ENCODE measurements around the gene DTYMK. TPM values are rescaled to one million over a fixed set of nuclear protein-coding genes. Genes with fewer than 3 reads are reported as not detected.

Gene DTYMK
- total RNA-seq, 1 experiment from 2014 or later: 93.0 TPM

- in situ Hi-C loops (cut with HindIII; ENCODE audit: low pct_unique_long_range_greater_than_20kb, low sequenced_read_pairs): no loop called here
- no peak for DNase-seq (ENCODE audit: low read depth)
These were observed 28.8 kb downstream of the DTYMK start for GRCh38 chr2:241657786-241658254.

- no peak for DNase-seq (ENCODE audit: low read depth)
- in situ Hi-C loops (cut with HindIII; ENCODE audit: low pct_unique_long_range_greater_than_20kb, low sequenced_read_pairs): no loop called here
These were observed 30.3 kb downstream of the DTYMK start for GRCh38 chr2:241656190-241656741.

GRCh38 chr2:241655516-241656189, 31.0 kb downstream of the DTYMK start:
- in situ Hi-C loops (cut with HindIII; ENCODE audit: low pct_unique_long_range_greater_than_20kb, low sequenced_read_pairs): no loop called here
- no peak for DNase-seq (ENCODE audit: low read depth)

DNA sequence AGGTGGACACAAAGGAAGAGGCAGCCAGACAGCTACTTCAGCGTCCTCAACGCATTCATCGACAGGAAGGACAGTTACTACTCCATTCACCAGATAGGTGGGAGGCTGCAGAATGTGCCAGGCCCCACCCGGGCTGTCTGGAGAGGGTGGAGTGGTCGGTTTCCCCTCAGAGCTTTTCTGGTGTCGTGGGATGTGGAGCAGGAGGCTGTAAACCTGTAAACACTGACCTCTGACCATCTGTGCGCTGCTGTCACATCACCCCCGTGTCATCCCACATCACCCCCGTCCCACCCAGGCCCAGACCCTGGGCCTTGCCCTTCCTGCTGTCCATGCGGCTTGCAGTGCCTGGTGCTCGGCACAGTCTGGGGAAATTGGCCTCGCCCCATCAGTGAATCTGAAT, 32.1 kb downstream of the DTYMK start:
- no peak for DNase-seq (ENCODE audit: low read depth)
- in situ Hi-C loops (cut with HindIII; ENCODE audit: low pct_unique_long_range_greater_than_20kb, low sequenced_read_pairs): no loop called here

- no peak for DNase-seq (ENCODE audit: low read depth)
- in situ Hi-C loops (cut with HindIII; ENCODE audit: low pct_unique_long_range_greater_than_20kb, low sequenced_read_pairs): no loop called here
These were observed 33.3 kb downstream of the DTYMK start for GRCh38 chr2:241653210-241653750.

DNA sequence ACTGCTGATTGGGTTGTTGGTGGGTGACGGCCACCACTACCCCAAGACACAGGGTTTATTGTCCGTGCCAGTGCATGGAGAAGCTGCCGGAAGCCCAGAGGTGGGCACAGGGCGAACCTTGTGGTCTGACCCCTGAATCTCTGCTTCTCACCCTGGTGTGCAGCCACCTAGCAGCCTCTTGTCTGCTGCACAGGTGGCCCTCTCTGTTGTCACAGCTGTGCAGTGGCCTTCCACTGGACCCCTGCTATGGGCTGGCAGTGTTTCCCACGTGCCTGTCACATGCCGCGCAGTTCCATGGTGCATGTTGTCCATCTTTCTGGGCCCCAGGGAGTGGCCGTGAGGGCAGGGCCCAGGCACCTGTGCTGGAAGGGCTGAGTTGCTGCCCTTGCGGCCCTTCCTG, 33.9 kb downstream of the DTYMK start:
- DNase-seq (ENCODE audit: low read depth): no peak
- in situ Hi-C loops (cut with HindIII; ENCODE audit: low pct_unique_long_range_greater_than_20kb, low sequenced_read_pairs): no loop called here

- in situ Hi-C loops (cut with HindIII; ENCODE audit: low pct_unique_long_range_greater_than_20kb, low sequenced_read_pairs): no loop called here
- no peak for DNase-seq (ENCODE audit: low read depth)
These were observed 34.5 kb downstream of the DTYMK start for GRCh38 chr2:241652142-241652541.

DNA sequence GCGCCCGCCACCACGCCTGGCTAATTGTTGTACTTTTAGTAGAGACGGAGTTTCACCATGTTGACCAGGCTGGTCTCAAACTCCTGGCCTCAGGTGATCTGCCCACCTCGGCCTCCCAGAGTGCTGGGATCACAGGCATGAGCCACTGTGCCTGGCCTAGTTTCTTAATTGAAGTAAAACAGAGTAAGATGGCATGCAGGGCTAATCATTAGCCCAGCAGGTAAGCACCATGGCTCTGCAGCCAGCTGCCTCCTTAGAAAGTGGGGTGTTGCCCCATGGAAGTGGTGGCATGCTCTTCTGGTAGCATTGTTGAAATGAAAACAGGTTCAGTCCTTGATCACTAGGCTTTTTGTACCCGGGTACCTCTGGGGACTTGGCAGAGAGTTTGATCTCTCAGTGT, 36.7 kb downstream of the DTYMK start:
- no peak for DNase-seq (ENCODE audit: low read depth)
- in situ Hi-C loops (cut with HindIII; ENCODE audit: low pct_unique_long_range_greater_than_20kb, low sequenced_read_pairs): no loop called here

DNA sequence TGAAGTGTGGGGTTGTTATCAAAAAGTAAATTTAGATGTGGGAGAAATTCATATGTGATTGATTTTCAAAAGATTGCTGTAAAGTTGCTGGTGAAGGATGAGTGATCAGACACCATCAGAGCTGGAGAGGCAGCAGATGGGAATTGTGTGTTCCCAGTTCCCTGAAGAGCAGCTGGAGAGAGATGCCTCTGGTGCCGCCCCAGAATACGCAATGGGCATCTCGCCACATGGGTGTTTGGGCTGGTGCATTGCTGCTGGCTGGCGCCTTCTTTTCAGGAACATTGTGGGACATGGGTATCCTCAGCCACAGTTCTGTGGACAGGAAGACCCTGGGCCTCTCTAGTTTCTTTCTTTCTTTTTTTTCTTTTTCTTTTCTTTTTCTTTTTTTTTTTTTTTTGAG, 37.2 kb downstream of the DTYMK start:
- no peak for DNase-seq (ENCODE audit: low read depth)
- in situ Hi-C loops (cut with HindIII; ENCODE audit: low pct_unique_long_range_greater_than_20kb, low sequenced_read_pairs): no loop called here

DNA sequence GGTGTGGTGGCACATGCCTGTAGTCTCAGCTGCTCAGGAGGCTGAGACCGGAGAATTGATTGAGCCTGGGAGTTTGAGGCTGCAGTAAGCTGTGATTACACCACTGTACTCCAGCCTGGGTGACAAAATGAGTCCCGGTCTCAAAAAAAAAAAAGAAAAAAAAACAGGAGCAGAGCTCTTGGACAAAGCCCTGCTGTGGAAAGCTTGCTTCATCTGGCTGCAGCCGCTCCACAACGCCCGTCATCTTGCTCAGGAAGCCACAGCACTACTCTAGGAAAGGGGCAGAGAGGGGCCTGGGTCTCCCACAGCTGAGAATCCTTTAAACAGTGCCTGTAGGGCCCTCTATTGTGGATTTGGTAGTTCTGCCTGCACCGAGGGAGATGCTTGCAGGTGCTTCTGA, 38.2 kb downstream of the DTYMK start:
- no peak for DNase-seq (ENCODE audit: low read depth)
- in situ Hi-C loops (cut with HindIII; ENCODE audit: low pct_unique_long_range_greater_than_20kb, low sequenced_read_pairs): no loop called here

DNA sequence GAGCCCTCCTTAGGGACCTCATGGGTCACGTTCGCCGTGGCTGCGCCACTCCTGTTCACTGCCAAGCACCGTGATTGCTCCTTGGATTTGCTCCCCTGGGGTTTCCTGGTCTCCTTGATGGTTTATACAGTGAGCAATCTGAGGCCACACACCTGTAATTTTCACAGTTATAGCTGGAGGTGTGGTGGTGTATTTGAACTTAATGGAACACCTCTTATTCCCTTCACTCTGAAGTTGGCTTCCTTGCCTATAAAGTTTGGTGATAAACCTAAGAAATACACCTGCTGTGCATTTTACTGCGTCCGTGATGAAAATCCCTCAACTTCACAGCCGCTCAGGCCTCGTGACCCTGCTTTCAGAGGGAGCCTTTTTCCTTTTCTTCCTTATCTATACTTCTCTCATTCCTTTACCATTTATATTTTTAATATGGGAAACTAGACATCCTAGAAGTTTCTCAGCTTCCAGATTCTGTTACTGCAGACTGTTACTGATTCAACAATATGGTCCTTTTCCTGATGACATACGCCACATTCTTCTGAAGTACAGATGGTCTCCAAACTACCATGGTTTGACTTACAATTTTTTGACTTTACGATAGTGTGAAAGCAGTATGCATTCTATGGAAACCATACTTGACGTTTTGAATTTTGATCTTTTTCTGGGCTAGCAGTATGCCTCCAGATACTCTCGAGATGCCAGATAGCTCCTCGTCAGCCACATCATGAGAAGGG, 40.5 kb downstream of the DTYMK start:
- no peak for DNase-seq (ENCODE audit: low read depth)
- in situ Hi-C loops (cut with HindIII; ENCODE audit: low pct_unique_long_range_greater_than_20kb, low sequenced_read_pairs): no loop called here

DNA sequence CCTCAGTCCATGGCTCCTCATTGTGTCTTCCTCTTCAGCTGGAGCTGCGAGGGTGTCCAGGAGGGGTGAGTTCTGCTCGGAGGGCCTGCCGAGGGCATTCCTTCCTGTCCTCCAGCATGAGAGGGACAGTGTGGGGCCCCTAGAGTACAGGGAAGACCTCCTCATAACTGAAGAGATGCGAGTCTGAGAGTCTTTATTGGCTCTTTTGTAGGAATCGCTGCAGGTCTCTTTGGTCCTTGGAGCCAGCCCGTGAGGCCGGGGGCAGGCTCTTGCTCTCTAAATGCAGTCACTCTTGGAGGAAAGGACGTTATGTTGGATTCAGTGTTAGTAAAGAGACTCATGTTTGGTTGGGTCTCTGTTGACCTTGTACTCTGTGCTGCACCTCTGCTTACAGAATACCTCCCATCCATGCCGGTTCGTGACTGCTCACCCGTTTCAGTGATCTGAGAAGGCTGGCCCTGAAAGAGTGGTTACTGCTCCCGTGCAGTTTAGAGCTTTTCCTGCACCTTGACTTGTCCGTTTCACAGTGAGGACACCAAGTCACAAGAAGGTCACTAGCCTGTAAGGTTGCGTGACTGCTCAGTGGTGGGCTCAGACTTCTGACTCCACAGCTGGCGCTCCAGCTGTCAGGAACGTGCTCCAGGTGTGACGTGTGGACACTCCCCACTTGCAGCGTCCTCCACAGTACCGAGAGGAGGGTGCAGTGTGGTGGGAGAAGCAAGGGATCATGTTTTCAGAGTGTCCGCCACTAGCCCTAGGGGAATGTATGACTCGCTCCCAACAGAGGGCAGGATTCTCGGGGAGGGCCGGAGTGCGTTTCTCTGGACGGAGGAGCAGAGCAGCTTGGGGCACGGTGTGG, 41.3 kb downstream of the DTYMK start:
- in situ Hi-C loops (cut with HindIII; ENCODE audit: low pct_unique_long_range_greater_than_20kb, low sequenced_read_pairs): no loop called here
- DNase-seq (ENCODE audit: low read depth): no peak

GRCh38 chr2:241641631-241642030, 45.0 kb downstream of the DTYMK start:
- in situ Hi-C loops (cut with HindIII; ENCODE audit: low pct_unique_long_range_greater_than_20kb, low sequenced_read_pairs): no loop called here
- DNase-seq (ENCODE audit: low read depth): no peak

DNA sequence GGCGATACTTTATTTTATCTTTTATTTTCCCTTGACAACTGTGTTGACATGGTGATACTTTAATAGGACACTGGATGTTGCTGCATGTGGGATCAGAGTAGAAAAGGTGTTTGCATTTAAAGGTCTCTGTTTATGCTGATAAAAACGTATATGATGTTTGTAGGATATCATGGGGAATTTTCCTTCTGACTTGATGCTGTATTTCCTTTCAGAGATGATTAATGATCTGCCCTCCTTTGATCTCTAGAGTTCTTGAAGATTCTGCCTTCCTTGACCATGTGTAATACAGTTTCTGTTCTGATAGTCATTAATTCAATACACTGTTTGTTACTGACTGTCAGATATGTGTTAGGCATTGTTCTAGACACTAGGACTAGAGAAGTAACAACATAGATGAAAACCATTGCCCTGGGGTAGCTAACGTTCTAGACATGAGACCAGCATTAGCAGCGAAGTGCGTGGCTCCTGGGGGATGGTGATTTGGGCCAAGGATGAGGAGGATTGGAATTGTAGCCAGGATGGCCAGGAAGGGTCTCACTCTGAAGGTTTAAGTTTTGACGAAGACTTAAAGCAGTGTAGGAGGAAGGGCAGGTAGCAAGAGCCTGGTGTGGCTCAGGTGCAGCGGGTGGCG, 46.3 kb downstream of the DTYMK start:
- no peak for DNase-seq (ENCODE audit: low read depth)
- in situ Hi-C loops (cut with HindIII; ENCODE audit: low pct_unique_long_range_greater_than_20kb, low sequenced_read_pairs): no loop called here

- DNase-seq (ENCODE audit: low read depth): no peak
These were observed 47.2 kb downstream of the DTYMK start for GRCh38 chr2:241639385-241639784.

DNA sequence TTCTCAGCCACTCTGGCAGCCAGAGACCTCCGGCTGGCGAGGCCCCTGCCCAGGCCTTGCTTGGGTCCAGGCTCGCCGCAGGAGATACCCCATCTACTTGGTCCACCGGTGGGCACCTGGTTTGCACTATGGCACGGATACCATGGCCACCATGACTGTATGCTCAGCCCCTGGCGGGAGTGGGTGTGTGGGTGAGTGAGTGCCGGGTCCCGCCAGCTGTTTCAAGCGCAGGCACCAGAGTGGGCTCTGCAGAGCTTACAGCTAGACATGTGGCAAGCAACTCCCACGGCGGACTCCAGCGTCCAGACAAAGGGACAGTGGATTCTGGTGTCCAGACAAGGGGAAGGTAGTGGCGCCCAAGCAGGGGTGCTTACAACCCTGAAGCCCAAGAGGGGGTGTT, 47.7 kb downstream of the DTYMK start:
- in situ Hi-C loops (cut with HindIII; ENCODE audit: low pct_unique_long_range_greater_than_20kb, low sequenced_read_pairs): no loop called here
- no peak for DNase-seq (ENCODE audit: low read depth)

More at GRCh38 chr2:241639385-241639784, 47.2 kb downstream of the DTYMK start:
- in situ Hi-C loops (cut with HindIII; ENCODE audit: low pct_unique_long_range_greater_than_20kb, low sequenced_read_pairs): no loop called here

DNA sequence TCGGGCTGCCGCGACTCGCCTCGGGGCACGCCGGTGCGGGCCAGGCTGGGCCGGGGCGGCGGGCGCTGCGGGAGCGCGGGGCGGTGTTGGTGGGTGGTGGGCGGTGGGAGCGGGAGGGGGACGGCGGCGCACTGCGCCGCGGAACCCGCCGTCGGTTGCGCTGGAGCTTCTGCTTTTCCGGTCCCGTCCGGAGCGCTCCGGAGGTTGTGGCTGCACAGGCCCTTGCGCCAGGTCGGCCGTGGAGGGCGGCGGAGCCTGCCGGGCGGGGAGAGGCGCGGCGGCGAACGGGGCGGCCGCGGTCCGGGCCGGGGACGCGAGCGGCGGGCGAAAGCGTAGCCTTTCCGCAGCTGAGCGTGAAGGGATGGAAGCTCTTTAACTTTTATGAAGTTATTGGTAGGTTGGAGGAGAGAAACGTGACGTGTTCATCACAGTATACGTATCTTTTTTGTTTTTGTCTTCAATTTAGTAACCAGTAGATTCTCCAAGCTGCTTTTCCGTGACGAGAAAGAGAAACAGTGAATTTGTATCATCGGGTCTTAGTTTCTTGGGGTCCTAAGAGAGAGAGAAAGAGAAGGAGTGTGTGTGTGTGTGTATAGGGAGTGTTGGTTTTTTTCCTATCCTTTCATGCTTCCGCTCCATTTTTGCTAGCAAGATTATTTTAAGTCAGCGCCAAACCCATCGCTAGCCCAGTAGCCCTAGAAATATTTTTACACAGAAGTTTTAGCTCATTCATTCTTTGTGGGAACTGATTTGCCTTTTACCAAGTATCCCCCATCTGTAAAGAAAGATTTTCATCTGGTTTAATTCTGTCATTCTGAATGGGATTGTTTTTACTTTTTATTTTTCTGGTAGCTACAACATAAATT, 48.6 kb downstream of the DTYMK start:
- DNase-seq (ENCODE audit: low read depth): no peak
- in situ Hi-C loops (cut with HindIII; ENCODE audit: low pct_unique_long_range_greater_than_20kb, low sequenced_read_pairs): no loop called here
